Transverse colon (tissue), 4 donors: ENCODE measurements around the gene ANKRD33B.

ENCODE experiments used
- EP300 ChIP-seq: sonication (generic); formaldehyde crosslinking; IDR thresholded peaks from one replicate; pipeline ENCODE4 v1.6.1; 2017; ENCODE audit warnings: antibody characterized with exemption, low read depth
- POLR2A ChIP-seq: fragments of 450-650 bp; IDR thresholded peaks from one replicate; pipeline ENCODE4 v1.6.1; 2016; ENCODE audit warnings: antibody characterized with exemption, mild to moderate bottlenecking, moderate library complexity
- POLR2AphosphoS5 ChIP-seq, 3 donors: sonication (generic); formaldehyde crosslinking; IDR thresholded peaks; one replicate each; pipeline ENCODE4 v1.6.1; 2016; ENCODE audit warnings: antibody characterized with exemption in 3 of 3
- TF ChIP-seq, protein P1 (sequence below), 5 experiments: fragments of 200-600 bp in 3 of 5; fragments of 450-650 bp in 2 of 5; sonication (generic) in 3 of 5; IDR thresholded peaks; 1 replicate in 2 of 5; 2 replicates in 3 of 5; pipeline ENCODE4 v1.5.1; 2016 to 2017; ENCODE audit warnings: antibody characterized with exemption in 5 of 5, inconsistent platforms in 3 of 5, mild to moderate bottlenecking in 2 of 5, moderate library complexity in 1 of 5

DNA sequence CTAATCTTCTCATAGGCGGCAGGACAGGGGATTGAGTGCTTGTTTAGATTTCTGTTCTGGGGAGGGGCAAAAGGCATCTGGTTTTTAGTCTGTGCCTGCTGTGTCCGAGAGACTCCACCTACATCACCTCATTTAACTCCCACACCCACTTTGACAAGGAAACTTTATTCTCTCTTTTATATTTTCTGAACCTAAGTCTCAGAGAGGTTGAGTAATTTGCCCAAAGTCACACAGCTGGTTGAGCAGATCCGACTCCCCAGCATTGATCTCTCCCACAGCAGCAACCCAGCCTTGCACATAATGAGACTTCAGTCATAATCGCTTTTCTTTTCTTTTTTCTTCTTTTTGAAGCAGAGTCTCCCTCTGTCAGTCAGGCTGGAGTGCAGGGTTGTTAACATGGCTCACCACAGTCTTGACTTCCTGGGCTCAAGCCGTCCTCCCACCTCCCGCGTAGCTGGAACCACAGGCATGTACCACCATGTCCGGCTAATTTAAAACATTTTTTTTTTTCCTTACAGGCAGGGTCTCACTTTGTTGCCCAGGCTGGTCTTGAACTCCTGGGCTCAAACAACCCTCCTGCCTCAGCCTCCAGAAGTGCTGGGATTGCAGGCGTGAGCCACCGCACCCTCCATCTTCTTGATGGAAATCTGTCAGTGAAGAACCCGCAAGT, 36.5 kb upstream of the ANKRD33B start:
- TF ChIP-seq, protein P1, sequence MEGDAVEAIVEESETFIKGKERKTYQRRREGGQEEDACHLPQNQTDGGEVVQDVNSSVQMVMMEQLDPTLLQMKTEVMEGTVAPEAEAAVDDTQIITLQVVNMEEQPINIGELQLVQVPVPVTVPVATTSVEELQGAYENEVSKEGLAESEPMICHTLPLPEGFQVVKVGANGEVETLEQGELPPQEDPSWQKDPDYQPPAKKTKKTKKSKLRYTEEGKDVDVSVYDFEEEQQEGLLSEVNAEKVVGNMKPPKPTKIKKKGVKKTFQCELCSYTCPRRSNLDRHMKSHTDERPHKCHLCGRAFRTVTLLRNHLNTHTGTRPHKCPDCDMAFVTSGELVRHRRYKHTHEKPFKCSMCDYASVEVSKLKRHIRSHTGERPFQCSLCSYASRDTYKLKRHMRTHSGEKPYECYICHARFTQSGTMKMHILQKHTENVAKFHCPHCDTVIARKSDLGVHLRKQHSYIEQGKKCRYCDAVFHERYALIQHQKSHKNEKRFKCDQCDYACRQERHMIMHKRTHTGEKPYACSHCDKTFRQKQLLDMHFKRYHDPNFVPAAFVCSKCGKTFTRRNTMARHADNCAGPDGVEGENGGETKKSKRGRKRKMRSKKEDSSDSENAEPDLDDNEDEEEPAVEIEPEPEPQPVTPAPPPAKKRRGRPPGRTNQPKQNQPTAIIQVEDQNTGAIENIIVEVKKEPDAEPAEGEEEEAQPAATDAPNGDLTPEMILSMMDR (IDR thresholded peaks at IDR 0.05) = no peak
- TF ChIP-seq POLR2AphosphoS5 (IDR thresholded peaks at IDR 0.05) (no peak), POLR2A (no peak), EP300 (no peak)
